Activated CD8-positive, alpha-beta memory T cell treated with anti-CD3 and anti-CD28 coated beads for 36 hours (primary cell): ENCODE measurements around the gene LTF. TPM values are rescaled to one million over a fixed set of nuclear protein-coding genes. Genes with fewer than 3 reads are reported as not detected.

ENCODE experiments used
- CTCF ChIA-PET: fragments of 350-600 bp; sonication (Branson Sonifier 250); formaldehyde crosslinking; loops from one replicate; lab custom pipeline; 2021; ENCODE audit warnings: antibody characterized with exemption; lab: Charles Lee
- POLR2A ChIA-PET: fragments of 350-600 bp; sonication (Branson Sonifier 250); formaldehyde crosslinking; loops from one replicate; lab custom pipeline; 2021; ENCODE audit warnings: antibody characterized with exemption; lab: Charles Lee
- total RNA-seq, 2 experiments: library from RNA; stranded (reverse); gene quantifications; one replicate each; pipeline ENCODE4 v1.2.3, GENCODE V29; 2021

The LTF gene
- total RNA-seq, 2 experiments from 2014 or later = not detected

DNA sequence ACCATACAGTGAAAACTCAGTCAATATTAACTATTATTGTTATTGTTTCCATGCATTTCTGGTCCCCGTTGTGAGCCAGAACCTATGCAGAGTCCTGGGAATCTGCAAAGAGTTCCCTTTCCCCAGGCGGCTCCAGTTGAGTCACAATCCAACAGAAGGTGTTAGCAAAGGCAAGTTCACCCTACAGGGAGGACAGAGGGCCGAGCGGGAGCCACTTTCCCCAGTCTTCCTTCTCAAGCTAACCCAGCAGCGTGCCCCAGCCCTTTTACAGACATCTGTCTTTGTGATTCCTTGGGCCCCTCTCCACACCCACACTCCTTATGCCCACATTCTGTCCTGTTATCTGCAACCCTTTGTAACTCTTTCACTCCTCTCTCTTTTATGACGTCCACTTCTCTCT is 13.1 kb upstream of the LTF start:
- POLR2A ChIA-PET = no interaction called here
- CTCF ChIA-PET = no interaction called here

DNA sequence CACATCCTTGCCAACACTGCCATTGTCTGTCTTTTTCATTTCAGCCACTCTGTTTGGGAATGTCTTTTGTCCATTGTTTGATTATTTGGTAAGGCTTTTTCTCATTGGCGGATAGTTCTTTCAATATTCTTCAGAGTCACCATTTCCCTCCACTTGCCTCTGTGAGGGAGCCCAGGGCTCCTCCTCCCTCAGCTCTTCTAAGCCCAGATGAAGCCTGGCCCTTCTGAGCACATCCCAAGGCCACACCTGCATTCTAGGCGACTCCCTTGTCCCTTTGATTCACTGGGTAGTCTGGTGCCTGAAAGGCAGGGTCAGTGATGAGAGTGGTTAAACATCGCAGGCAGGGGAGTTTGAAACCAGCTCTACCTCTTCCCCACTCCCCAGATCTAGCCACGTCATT is 12.4 kb upstream of the LTF start:
- POLR2A ChIA-PET = no interaction called here
- CTCF ChIA-PET = interaction anchor here (2.8 kb wide), 1 partner anchor 12 kb away, joined by 14 read pairs; no protein-coding TSS in a partner anchor

DNA sequence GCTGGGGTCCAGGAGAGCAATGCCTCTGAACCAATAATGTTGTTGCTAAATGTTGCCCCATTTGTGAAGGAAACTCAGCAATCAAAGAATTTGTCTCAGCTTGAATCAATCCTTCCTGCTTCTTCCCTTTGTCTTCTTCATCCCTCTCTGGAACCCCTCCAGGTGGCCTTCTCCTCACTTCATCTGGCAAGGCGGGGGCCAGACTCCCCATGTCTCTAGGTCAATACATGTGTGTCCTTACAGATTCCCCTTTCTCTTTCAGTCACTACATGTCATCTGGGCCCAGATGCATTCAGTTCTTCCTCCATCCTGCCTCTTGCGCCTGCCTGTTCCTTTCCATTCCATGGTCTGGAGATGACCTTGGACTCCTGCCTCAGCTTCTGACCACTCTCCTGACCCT is 8.0 kb upstream of the LTF start:
- ChIA-PET POLR2A (no interaction called here), CTCF (no interaction called here)

DNA sequence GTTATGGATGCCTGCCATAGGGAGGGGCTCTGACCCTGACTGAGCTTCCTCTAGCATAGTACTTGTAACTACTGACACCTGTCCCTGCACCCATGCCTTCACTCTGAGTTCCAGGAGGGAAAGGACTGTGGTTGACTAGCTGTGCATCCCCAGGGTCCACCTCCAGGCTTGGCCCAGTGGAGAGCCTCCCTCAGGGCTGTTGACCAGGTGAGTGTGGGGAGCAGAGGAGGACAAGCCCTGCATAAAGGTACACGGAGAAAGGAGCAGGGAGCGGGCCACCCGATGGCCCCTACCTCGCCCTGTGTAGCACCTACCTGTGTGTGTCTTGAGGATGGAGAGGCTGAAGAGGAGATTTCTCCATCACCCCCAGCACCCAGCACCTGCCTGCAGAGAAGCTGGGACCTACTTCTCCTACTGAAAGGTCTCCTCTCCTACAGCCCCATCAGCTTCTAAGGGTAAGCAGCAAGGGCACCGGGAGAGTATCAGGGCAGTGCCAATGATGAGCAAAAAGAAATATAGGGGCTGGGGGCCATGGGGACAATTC is 6.7 kb upstream of the LTF start:
- CTCF ChIA-PET = no interaction called here
- POLR2A ChIA-PET = no interaction called here

DNA sequence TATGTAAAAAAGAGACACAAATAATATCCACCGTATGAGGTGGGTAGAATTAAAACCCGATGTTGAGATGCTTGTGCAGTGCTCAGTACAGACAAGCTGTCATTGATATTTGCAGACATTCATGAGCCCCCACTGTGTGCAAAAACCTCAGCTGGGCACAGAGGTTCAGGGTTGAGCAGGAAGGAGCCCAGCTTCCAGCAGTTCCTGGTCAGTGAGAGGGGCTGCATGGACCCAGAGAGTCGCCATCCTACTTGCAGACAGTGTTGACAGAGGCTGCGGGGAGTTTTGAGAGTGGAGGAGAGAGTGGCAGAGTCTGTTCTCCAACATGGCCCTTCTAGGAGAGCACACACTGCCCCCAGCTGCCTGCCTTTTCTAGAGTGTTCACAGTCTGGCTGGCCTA is 6.1 kb upstream of the LTF start:
- CTCF ChIA-PET = no interaction called here

DNA sequence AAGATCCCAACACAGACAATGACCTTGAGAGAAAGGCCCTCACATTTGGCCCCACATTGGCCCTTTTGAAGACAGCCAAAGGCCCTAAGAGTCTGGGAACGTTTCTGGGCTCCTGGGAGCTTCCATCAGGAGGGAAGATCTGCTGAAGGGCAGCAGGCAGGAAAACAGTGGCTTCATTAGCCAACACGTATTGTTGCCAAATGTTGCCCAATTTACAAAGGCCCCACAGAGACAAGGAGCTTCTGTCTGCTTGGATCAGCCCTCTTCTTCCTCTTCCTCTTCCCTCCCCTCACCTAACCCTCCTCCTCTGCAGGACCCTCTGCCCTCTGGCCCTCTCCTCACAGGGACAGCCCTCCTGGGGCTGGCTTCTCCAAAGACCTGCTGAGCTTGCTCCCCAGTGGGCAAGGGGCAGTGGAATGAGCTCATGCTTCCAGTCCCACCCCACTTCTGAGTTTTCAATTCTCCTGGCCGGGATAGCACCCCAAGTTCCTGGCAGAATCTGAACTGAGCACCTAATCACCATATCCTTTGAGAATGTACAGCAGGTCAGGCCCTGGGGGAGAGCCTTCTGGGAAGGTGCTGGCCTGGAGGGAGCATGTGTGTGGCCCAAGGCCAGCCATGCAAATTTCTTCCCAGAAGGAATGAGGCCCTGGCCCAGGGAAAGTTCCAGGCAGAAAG is 5.1 kb upstream of the LTF start:
- CTCF ChIA-PET = no interaction called here
- POLR2A ChIA-PET = no interaction called here

More for the DNA sequence above, 6.1 kb upstream of the LTF start:
- POLR2A ChIA-PET = no interaction called here

DNA sequence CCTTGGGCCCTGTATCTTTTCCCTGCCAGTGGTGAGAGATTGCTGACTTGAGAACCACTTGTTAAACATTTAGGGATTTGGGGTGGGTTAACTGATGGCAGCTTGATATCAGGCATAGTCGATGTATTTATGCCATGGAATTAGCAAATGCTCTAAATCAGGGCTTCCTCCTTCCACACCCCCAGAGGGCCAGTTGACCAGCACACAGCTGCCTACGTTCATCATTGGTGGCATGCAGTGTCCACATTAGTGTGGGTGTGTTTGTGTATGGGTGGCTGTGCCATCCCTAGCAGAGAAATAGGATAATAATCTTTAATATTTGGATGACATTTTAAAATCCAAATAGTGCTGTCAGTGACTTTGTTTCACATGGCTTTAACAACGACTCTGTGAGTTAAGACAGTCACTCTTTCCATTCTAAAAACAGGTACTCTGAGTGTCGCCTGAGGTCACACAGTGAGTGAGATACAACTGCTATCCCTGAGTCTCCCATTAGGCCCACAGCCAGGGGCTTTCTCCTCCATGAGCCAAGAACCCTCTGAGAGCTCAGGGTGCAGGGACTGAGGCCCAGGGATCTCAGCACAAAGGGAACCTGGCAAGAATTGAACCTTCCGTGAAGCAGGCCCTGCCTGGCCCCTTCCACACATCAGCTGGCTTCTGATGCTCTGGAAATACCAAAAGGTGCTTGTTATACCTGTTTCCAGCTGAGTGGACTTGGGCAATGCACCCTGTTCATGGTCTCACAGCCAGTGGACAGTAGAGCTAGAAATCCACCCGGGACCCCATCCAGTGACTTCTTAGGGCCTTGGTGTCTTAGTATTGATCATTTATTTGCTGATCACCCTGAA is 4.3 kb upstream of the LTF start:
- CTCF ChIA-PET = no interaction called here
- POLR2A ChIA-PET = no interaction called here

DNA sequence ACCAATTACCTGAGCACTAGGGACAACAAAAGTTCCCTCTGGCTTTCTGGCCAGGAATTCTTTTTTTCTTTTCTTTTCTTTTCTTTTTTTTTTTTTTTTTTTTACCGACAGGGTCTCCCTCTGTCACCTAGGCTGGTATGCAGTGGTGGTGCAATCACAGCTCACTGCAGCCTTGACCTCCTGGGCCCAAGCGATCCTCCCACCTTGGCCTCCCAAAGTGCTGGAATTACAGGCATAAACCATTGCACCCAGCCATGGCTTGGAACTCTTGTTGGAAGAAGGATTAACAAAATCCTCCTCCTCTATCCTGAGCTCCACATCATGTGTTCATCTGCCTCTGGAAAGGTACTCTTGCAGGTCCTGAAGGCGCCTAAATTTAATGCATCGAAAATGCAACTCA is 2.9 kb upstream of the LTF start:
- ChIA-PET POLR2A (interaction anchor here (0.6 kb wide), 1 partner anchor 335 kb away, joined by 15 read pairs; no protein-coding TSS in a partner anchor), CTCF (no interaction called here)

DNA sequence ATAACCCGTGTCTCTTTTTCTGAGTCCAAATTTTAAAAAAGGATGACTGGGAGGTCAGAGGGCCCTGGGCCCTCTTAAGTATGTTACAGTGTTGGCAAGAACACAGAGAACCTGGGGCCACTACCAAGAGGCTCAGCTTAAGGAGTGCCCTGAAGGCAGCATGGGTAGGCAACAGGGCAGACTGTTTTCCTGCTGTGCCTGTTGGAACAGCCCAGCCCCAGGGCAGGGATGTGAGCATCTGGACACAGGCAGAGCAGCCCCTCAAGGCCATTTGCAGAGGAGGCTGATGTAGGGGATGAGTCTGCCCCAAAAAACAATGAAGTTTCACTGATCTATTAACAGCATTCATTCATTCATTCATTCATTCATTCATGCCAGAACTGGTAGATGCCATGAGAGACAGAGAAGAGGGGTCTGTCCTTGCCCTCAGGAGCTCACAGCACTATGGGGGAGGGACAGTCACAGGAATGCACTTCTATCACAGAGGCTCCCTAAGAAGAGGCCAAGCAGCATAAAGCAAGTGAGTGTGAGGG is 2.2 kb upstream of the LTF start:
- POLR2A ChIA-PET = no interaction called here
- CTCF ChIA-PET = no interaction called here

DNA sequence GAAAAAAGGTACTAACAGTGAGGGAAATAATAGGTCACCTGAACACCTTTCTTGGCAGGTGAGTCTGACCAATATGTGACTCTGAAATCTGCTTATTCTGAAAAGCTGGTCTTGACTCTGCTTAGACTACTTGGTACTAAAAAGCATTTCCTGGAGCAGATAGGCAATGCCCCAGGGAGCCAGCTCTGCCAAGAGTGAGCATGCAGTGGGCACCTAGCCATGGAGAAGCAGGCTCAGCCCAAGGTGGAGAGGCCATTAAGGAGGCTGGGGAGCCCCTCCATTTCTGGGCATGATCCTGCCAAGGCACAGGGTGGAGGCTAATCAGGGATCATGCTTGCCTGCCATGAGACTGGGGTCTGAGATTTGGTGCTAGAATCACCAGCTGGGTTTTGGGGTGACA is 1.6 kb upstream of the LTF start:
- ChIA-PET POLR2A (no interaction called here), CTCF (no interaction called here)

DNA sequence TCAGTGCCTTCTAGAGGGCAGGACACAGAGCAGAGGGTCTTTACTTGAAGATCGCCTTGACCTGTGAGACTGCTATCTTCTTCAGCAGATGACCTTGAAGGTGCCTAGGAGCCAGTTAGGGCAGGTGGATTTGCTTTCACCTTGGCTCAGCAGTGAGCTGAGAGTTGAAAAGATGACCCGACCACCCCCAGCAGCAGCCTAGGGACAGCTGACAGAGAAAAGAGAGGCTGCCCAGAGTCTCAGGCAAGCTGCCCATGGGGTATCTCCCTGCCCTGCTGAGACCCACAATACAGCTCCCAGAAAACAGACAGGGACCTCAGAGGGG is 453 bp upstream of the LTF start:
- ChIA-PET POLR2A (no interaction called here), CTCF (no interaction called here)

DNA sequence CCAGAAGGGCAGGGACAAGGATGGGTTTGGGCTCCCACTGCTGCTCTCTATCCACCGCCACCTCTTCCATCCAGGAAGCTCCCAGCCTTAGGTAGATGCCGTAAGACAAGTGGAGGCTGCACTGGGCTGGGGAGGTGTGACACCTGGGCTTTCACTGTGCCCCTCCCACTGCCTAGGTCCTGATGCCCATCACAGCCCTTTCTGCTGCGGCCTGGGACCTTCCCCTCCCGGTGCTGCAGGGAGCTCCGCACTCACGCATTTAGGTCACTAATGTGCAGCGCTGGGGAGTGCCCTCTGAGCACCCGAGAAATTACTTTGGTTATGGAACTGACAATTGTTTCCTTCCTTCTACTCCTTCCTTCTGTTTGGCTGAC is 850 bp downstream of the LTF start:
- POLR2A ChIA-PET = no interaction called here
- CTCF ChIA-PET = interaction anchor here (0.7 to 2.5 kb wide), 4 partner anchors 15 to 25 kb away, joined by 3 to 8 read pairs (median 4); no protein-coding TSS in a partner anchor

DNA sequence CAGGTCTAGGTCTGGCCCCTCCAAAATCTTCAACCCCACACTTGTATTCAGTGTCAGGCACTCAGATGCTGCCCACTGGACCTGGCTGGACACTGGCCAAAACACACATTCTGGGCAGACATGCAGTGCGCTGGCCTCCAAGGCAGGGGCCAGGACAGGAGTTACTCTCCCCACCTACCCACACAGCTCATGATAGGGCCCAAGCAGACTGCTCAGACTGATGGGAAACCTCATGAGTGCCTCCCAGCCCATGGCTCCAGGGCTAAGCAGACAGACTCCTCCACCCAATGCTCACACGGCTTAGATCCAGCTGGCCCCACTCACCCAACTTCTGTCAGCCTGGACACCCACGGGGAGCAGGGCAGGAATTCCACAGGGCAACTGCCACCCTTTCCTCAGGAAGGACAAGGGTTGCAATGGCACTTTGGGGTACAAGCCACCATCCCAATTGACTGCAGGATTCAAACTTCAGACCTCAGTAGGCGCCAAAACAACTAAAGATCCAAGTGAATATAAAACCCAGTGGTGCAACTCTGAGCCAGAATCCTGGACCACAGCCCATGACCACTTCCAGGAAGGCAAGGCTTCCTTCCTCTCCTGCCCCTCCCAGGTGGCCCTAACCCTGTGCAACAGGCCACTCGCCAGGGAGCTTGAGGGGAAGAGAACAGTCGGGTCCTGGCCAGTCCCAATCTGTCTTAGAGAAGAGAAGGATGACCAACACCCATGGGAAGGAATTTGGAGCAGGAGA is 1.4 kb downstream of the LTF start:
- CTCF ChIA-PET = interaction anchor here (0.7 to 2.5 kb wide), 4 partner anchors 14 to 25 kb away, joined by 3 to 8 read pairs (median 4); no protein-coding TSS in a partner anchor
- POLR2A ChIA-PET = no interaction called here

DNA sequence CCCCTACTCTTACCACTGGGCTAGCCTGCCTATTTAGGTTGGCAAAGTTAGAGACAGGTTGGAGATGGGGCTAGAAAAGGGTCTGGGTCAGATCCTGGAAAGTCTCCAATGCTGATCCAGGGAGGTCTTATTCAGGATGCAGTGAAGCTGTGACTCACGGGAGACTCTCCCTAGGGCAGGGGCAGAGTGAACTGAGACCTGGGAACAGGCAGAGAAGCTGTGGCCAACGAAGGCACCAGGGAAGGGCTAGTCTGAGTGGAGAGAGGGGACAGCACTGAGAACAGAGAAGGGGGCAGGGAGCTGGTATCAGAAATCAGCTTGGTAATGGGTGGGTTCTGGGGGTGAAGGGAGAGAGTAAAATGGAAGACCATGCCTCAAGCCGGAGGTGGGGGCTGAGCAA is 2.2 kb downstream of the LTF start:
- CTCF ChIA-PET = interaction anchor here (0.5 to 2.5 kb wide), 3 partner anchors 14 to 816 kb away, joined by 3 to 8 read pairs (median 4); no protein-coding TSS in a partner anchor
- POLR2A ChIA-PET = no interaction called here

DNA sequence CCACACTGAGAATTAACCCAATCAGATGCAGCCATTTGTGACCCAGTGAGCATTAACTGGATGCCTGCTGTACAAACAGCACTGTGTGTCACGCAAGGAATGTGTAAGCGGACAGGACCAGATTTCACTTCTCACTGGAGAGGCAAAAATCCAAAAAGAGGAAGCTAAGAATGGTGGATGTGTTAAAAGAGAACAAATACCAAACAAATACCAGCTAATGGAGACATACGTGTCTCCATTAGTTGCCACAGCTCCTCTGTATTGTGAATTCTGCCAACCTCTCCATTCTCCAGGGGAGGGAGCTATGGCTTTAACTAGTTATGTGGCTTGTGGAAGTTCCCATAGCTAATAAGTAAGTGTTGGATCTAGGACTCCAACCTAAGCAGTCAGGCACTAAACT is 2.6 kb downstream of the LTF start:
- ChIA-PET POLR2A (no interaction called here), CTCF (interaction anchor here (0.5 to 2.5 kb wide), 2 partner anchors 27 to 817 kb away, joined by 4 to 8 read pairs; no protein-coding TSS in a partner anchor)

DNA sequence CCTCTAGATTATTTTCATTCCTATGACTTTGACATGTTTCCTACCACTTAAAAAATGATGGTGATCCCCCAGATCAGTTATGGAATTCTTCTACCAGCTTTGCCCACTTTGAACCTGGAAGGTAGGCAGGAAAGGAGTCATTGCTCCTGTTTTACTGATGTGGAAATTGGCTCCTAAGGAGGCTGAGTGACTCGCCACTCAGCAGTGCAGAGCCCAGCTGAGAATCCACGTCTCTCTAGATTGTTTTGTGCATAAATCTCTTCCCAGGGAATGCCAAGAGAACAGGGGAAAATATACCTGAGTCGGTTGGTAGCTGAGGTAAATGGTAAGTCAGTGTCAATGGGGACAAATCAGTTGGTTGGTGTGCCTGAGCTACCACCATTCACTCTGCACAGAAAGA is 4.7 kb downstream of the LTF start:
- CTCF ChIA-PET = no interaction called here

DNA sequence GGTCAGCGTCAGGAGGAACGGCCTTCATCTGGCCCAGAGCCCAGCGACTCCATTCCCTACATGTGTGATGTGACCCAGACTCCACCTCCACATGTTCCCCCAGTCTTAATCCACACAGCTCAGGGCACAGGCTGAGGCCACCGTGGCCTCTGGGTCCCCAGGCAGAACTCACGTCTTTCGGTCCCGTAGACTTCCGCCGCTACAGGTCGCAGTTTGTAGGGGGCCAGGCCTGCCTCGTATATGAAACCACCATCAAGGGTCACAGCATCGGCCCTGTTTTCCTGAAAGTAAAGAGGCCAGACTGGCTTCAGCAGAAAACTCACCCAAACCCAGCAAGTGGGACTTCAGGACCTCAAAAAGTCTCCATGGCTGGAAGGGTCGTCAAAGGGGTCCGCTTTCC is 8.6 kb downstream of the LTF start:
- POLR2A ChIA-PET = no interaction called here
- CTCF ChIA-PET = no interaction called here

More for the DNA sequence above, 4.7 kb downstream of the LTF start:
- POLR2A ChIA-PET = interaction anchor here (0.6 kb wide), 1 partner anchor 93 kb away, joined by 5 read pairs; no protein-coding TSS in a partner anchor

DNA sequence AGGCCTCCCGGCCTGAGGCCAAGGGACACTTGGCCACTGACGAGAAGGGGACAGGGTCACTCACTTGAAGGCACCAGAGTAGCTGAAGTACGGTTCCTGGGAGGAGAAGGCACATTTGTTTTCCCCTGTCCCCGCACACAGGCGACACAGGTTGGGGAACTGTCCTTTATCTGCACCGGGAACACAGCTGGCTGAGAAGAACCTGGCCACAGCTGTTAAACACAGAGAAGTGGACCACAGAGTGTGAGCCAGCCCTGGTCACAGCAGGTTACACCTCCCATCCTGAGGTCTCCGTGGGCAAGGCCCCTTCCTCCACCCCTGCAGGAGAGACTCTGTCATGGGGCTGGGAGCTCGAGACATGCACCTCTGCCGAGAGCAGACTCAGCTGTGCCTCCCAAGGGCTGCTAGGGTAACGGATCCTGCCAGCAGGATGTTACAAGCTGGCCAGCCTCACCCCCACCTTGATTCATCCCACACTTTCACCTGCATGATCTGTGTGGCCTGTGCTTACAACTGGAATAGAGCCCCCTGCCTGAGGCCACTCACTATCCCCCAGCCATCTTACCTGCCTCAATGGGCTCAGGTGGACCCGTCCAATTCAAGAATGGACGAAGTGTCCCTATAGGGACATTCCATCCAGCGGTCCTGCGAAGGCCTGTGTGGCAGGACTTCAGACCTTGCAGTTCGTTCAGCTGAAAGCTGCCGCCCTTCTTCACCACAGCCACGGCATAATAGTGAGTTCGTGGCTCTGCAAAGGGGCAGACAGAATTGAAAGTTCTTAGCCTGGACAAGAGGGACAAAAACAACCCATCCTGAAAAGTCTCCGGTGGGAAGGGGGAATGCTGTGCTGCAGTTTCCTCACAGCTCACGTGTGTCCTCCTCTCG is 9.2 kb downstream of the LTF start:
- ChIA-PET CTCF (no interaction called here), POLR2A (no interaction called here)

DNA sequence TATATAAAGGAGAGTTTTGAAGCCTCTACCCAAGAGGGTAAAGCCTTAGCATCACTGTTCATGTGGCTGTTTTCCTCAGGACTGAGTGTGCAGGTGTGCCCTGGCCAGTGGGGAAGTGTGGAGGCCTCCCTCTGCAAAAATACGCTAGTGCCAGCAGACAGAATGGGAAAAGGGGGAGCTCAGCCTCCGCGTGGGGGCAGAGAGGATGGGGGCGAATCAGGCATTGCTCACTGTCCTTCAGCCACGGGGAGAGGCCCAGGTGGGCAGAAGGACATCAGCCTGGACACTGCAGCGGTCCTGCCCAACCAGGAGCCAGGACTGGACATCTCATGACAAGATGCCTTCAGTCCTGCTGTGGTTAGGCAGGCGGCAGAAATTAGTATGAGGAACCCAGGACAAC is 10.1 kb downstream of the LTF start:
- ChIA-PET POLR2A (no interaction called here), CTCF (no interaction called here)
